Epithelial cell of alveolus of lung (primary cell): Measurements from ENCODE around the gene USP44. TPM values are rescaled to one million over a fixed set of nuclear protein-coding genes. Genes with fewer than 3 reads are reported as not detected.

ENCODE experiments used
- total RNA-seq: library from RNA; depleted of rRNA; stranded (reverse); fragments of >200 nt; gene quantifications from 2 replicates; pipeline ENCODE4 v1.2.1, GENCODE V29; 2015

Gene USP44
- total RNA-seq, result 0.72 and 1.8 TPM in 2 replicates

GRCh38 chr12:95551305-95551704 lies at the start of gene USP44:
USP44 (minus strand) TSS chr12:95551476; CDS start chr12:95534256, 17,220 bp downstream.

GRCh38 chr12:95473884-95474659 lies 77.2 kb downstream of the USP44 start, which contains the start of gene METAP2:
METAP2 (plus strand) TSS chr12:95474152; CDS start chr12:95474180, 28 bp downstream.

Other genes starting within 250 kb of the USP44 start
- 58.1 and 78.5 TPM in 2 replicates for gene METAP2, start 77.3 kb downstream of the USP44 start, total RNA-seq
- 1.7 and 17.3 TPM in 2 replicates for gene NTN4, start 239.3 kb upstream of the USP44 start, total RNA-seq